Natural killer cell treated with Interleukin-12 subunit alpha and Interleukin-12 subunit beta and Interleukin-15 and Interleukin-18, amount 100 ng/mL, for 72 hours (primary cell): ENCODE results near the gene RCSD1. TPM values are rescaled to one million over a fixed set of nuclear protein-coding genes. Genes with fewer than 3 reads are reported as not detected.

Experiments
- ATAC-seq, 2 donors: fragments of 150-1000 bp; cut with Tn5 transposase in 1 of 2; sonication (Bioruptor Pico), chemical (Tn5 transposase) in 1 of 2; 2 replicates each; pipeline ENCODE4 v1.10.0; 2021
- DNase-seq: peaks from one replicate; pipeline ENCODE4 v3.0.0; 2022; ENCODE audit warnings: low spot score
- H3K27ac Mint-ChIP-seq, 2 donors: 1 replicate in 1 of 2; 2 replicates in 1 of 2; pipeline ENCODE4 v1.8.0; 2022; ENCODE audit warnings: mixed read lengths in 2 of 2, mild to moderate bottlenecking in 1 of 2, moderate library complexity in 1 of 2
- H3K27me3 Mint-ChIP-seq, 2 donors: 1 replicate in 1 of 2; 2 replicates in 1 of 2; pipeline ENCODE4 v1.8.0; 2022; ENCODE audit warnings: mixed read lengths in 2 of 2
- H3K36me3 Mint-ChIP-seq: one replicate; pipeline ENCODE4 v1.8.0; 2022; ENCODE audit warnings: mixed read lengths
- H3K4me1 Mint-ChIP-seq, 2 donors: 1 replicate in 1 of 2; 2 replicates in 1 of 2; pipeline ENCODE4 v1.8.0; 2022; ENCODE audit warnings: low read depth in 2 of 2, mixed read lengths in 2 of 2, mild to moderate bottlenecking in 1 of 2
- H3K4me3 Mint-ChIP-seq: one replicate; pipeline ENCODE4 v1.8.0; 2022; ENCODE audit warnings: mixed read lengths
- H3K9me3 Mint-ChIP-seq: 2 replicates; pipeline ENCODE4 v1.8.0; 2022; ENCODE audit warnings: mixed read lengths
- total RNA-seq, 2 donors: library from RNA; stranded (reverse); gene quantifications; one replicate each; pipeline ENCODE4 v1.2.3, GENCODE V29; 2022

RCSD1 gene
- total RNA-seq, 2 donors from 2014 or later = 30.3 to 30.9 TPM

DNA sequence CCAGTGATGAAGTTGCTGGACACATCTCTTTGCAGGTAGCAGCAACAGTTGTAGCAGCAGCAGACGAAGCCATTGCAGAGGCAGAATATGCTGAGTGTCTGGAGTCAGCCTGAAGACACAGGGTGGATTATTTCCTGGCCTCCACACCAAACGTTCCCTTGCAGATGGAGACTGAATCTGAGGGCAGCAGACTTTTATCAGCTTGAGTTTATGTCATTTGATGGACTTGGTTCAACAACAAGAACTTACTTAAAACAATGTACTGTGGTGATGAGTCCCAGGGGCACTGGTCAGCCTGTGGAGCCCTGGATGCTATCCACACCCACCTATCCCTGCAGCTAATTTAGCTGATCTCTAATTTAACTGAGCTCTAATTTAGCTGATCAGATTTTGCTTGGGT is 74.7 kb downstream of the RCSD1 start:
- Mint-ChIP-seq H3K4me1 (peaks cover 17 to 18% of the 10 kb centered on the region in 2 donors), H3K27ac (peak overlapping the region; percentile 2 to 60), H3K4me3 (no peak overlapping the region), H3K27me3 (no peaks in the 10 kb centered on the region), H3K36me3 (peaks cover 4% of the 10 kb centered on the region), H3K9me3 (no peaks in the 10 kb centered on the region)
- DNase-seq (no peak), ATAC-seq (no peak)

- ATAC-seq = no peak
- Mint-ChIP-seq H3K9me3 (no peaks in the 10 kb centered on the region), H3K4me3 (no peak overlapping the region), H3K27me3 (no peaks in the 10 kb centered on the region), H3K27ac (peak overlapping the region; percentile 24 to 48), H3K4me1 (peaks cover 14 to 18% of the 10 kb centered on the region in 2 donors), H3K36me3 (no peaks in the 10 kb centered on the region)
- DNase-seq = no peak
Measured at GRCh38 chr1:167705250-167705649, 75.2 kb downstream of the RCSD1 start.

- Mint-ChIP-seq H3K27ac (peak overlapping the region; percentile 24 to 48), H3K9me3 (no peaks in the 10 kb centered on the region), H3K27me3 (no peaks in the 10 kb centered on the region), H3K4me3 (no peak overlapping the region), H3K36me3 (no peaks in the 10 kb centered on the region), H3K4me1 (peaks cover 14 to 18% of the 10 kb centered on the region in 2 donors)
- no peak for DNase-seq
- ATAC-seq = no peak
Measured at GRCh38 chr1:167706363-167706762, 76.3 kb downstream of the RCSD1 start.

- Mint-ChIP-seq H3K4me3 (no peak overlapping the region), H3K27me3 (no peaks in the 10 kb centered on the region), H3K27ac (peak overlapping the region; percentile 48 to 86), H3K4me1 (peaks cover 14 to 18% of the 10 kb centered on the region in 2 donors), H3K9me3 (no peaks in the 10 kb centered on the region), H3K36me3 (no peaks in the 10 kb centered on the region)
- ATAC-seq = no peak
- no peak for DNase-seq
Measured at GRCh38 chr1:167706931-167707877, 77.2 kb downstream of the RCSD1 start.

GRCh38 chr1:167707942-167708341 is 77.9 kb downstream of the RCSD1 start:
- DNase-seq = no peak
- no peak for ATAC-seq

DNA sequence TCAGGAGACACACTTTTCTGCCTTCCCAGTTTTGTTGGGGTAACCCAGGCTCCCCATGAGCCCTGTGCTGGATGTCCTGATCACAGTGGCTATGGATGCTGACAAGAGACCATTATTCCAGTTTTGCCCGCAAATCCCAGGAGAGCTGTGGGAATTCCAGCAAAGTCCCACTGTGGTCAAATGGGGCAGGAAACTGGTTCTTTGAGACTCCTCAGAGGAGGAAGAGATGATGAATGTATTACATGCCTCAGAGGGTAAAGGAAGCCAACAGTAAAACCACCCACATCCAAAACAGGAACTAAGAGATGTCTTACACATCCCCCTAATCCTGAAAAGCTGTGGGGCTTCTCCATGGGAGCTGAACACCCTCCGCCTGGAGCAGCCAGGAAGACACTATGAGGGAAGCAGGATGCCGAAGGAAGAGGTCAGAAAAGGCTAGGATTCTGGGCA is 78.9 kb downstream of the RCSD1 start:
- ATAC-seq (no peak), DNase-seq (no peak)
- no peak overlapping the region for H3K4me3 Mint-ChIP-seq
- H3K9me3 Mint-ChIP-seq = no peaks in the 10 kb centered on the region
- peak overlapping the region; percentile 29 to 86 for H3K27ac Mint-ChIP-seq
- no peaks in the 10 kb centered on the region for H3K27me3 Mint-ChIP-seq
- peaks cover 17 to 19% of the 10 kb centered on the region in 2 donors for H3K4me1 Mint-ChIP-seq
- no peaks in the 10 kb centered on the region for H3K36me3 Mint-ChIP-seq

More at GRCh38 chr1:167707942-167708341, 77.9 kb downstream of the RCSD1 start:
- Mint-ChIP-seq H3K4me3 (no peak overlapping the region), H3K9me3 (no peaks in the 10 kb centered on the region), H3K4me1 (peaks cover 16 to 19% of the 10 kb centered on the region in 2 donors), H3K36me3 (no peaks in the 10 kb centered on the region), H3K27me3 (no peaks in the 10 kb centered on the region), H3K27ac (peak overlapping the region in 1 of 2 donors; percentile 86)

DNA sequence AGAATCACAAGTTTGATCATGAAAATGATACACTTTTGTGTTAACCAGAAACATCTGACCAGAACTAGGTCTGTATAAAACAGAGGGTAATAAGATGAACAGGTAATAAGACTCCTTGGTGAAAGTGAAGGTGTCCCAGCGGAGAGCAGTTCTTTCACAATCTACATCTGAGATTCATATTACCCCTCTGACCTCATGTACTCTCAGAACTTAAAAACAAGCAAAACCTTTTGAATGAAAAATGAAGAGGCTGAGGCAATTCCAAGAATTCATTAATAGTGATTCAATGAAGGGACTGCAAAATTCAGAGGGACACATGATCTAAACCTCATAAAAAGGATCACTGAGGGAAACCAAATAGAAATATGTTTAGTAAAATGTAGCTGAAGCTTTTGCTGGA is 80.8 kb downstream of the RCSD1 start:
- Mint-ChIP-seq H3K27ac (no peak overlapping the region), H3K36me3 (no peaks in the 10 kb centered on the region), H3K4me3 (no peak overlapping the region), H3K27me3 (no peaks in the 10 kb centered on the region), H3K9me3 (no peaks in the 10 kb centered on the region), H3K4me1 (peaks cover 31 to 36% of the 10 kb centered on the region in 2 donors)
- ATAC-seq (no peak), DNase-seq (no peak)

DNA sequence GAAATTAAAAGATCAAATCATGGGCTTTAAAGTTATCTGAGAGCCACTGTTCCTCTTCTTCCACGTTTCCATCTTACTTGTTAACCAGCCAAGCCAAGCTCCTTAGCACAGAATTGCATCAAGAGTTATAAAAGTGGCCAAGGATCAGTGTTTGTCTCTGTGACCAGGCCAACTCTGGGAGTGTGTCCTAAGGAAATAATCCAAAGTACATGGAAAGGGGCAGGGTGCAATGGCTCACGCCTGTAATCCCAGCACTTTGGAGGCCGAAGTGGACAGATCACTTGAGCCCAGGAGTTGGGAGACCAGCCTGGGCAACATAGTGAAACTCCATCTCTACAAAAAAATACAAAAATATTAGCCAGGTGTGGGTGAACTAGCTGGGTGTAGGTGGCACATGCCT is 81.8 kb downstream of the RCSD1 start:
- ATAC-seq (no peak), DNase-seq (no peak)
- peaks cover 35 to 40% of the 10 kb centered on the region in 2 donors for H3K4me1 Mint-ChIP-seq
- no peaks in the 10 kb centered on the region for H3K36me3 Mint-ChIP-seq
- H3K4me3 Mint-ChIP-seq = no peak overlapping the region
- no peaks in the 10 kb centered on the region for H3K9me3 Mint-ChIP-seq
- no peak overlapping the region for H3K27ac Mint-ChIP-seq
- H3K27me3 Mint-ChIP-seq = no peaks in the 10 kb centered on the region

- H3K36me3 Mint-ChIP-seq = no peaks in the 10 kb centered on the region
- H3K9me3 Mint-ChIP-seq = no peaks in the 10 kb centered on the region
- H3K27me3 Mint-ChIP-seq = no peaks in the 10 kb centered on the region
- ATAC-seq (no peak), DNase-seq (no peak)
- H3K27ac Mint-ChIP-seq = peak overlapping the region; percentile 87 to 100
- peaks cover 37 to 38% of the 10 kb centered on the region in 2 donors for H3K4me1 Mint-ChIP-seq
- peak overlapping the region; percentile 96 for H3K4me3 Mint-ChIP-seq
Measured at GRCh38 chr1:167713330-167714081, 83.5 kb downstream of the RCSD1 start.

DNA sequence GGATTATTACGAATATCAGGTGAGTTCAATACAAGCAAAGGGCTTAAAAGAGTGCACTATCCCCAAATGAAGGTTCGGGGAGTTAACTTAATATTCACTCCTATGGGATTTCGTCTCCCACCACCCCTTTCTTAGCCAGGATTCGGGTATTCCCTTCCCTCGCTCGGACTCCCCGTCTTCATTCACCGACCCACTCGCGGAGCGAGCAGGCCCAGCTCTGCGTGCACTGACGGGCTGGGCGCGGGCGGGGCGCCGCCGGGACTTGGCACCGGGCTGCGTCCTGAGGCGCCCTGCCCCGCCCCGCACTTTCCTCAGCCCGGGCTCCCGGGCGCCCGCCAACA is 84.0 kb downstream of the RCSD1 start:
- no peaks in the 10 kb centered on the region for H3K27me3 Mint-ChIP-seq
- H3K36me3 Mint-ChIP-seq = no peaks in the 10 kb centered on the region
- peaks cover 31 to 34% of the 10 kb centered on the region in 2 donors for H3K4me1 Mint-ChIP-seq
- DNase-seq = no peak
- ATAC-seq = peak; percentile 86 to 89
- peak overlapping the region; percentile 96 for H3K4me3 Mint-ChIP-seq
- H3K27ac Mint-ChIP-seq = peak overlapping the region; percentile 87 to 100
- H3K9me3 Mint-ChIP-seq = no peaks in the 10 kb centered on the region

- Mint-ChIP-seq H3K4me1 (peaks cover 33 to 36% of the 10 kb centered on the region in 2 donors), H3K4me3 (peak overlapping the region; percentile 96), H3K27ac (peak overlapping the region; percentile 87 to 100), H3K36me3 (no peaks in the 10 kb centered on the region), H3K27me3 (peaks cover 0 to 5% of the 10 kb centered on the region in 2 donors), H3K9me3 (no peaks in the 10 kb centered on the region)
- peak; percentile 76 to 85 for ATAC-seq
- peak; percentile 88 for DNase-seq
Measured at GRCh38 chr1:167714439-167715156, 84.6 kb downstream of the RCSD1 start.

DNA sequence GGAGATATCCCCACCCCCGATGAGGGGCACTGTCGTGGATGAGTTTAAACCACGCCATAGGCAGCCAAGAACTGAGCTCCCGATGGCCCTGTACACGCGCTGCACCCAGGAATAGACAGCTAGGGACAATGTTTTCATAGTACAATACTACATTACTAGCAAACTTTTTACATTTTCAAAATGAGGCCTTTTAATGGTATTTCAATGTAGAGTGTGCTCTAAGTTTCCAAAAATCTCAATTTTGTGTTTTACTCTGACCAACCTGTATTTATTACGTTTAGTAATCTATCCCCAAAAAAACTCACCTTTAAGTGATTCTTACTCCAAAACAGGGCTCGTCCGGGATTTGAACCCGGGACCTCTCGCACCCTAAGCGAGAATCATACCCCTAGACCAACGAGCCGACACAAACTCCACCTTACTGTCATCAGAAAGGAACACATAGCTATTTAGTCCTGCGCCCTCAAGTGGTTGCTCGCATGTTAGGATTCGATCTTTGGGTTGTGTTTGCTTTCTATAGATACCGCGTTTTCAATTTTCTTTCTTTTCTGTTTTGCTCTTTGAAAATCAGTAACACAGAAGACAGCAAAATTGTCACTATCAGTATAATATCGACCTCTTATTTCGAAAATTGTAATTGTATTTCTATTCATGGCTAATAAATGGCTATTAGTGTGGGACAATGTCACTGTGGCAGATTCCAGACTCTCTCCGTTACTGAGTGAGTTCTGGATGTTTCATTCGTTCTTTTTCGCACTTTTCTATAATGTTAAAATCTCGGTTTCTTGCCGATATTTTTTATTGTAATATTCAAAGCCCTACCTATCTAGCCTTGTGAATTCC is 85.3 kb downstream of the RCSD1 start:
- peak overlapping the region; percentile 87 to 100 for H3K27ac Mint-ChIP-seq
- H3K9me3 Mint-ChIP-seq = no peaks in the 10 kb centered on the region
- peaks cover 0 to 5% of the 10 kb centered on the region in 2 donors for H3K27me3 Mint-ChIP-seq
- peak overlapping the region; percentile 96 for H3K4me3 Mint-ChIP-seq
- peaks cover 33 to 36% of the 10 kb centered on the region in 2 donors for H3K4me1 Mint-ChIP-seq
- ATAC-seq = peak; percentile 66 to 80
- peak; percentile 84 for DNase-seq
- no peaks in the 10 kb centered on the region for H3K36me3 Mint-ChIP-seq

GRCh38 chr1:167716000-167716271 is 85.9 kb downstream of the RCSD1 start:
- no peak for DNase-seq
- Mint-ChIP-seq H3K4me1 (peaks cover 34 to 40% of the 10 kb centered on the region in 2 donors), H3K36me3 (no peaks in the 10 kb centered on the region), H3K4me3 (peak overlapping the region; percentile 96), H3K27me3 (peaks cover 0 to 6% of the 10 kb centered on the region in 2 donors), H3K27ac (peak overlapping the region; percentile 87 to 100), H3K9me3 (no peaks in the 10 kb centered on the region)
- ATAC-seq = no peak
